Chondrocyte (in vitro differentiated cells): ENCODE data around the gene CWC27. TPM values are rescaled to one million over a fixed set of nuclear protein-coding genes. Genes with fewer than 3 reads are reported as not detected.
"Not testable (repeated sequence)": the region's sequence is repeated elsewhere in the genome, so short reads cannot be mapped to it uniquely, and the experiment has no call there.

ENCODE experiments used
- DNase-seq: peaks from one replicate; pipeline ENCODE4 v3.0.0; 2021; ENCODE audit warnings: mixed read lengths, low spot score
- H3K27ac Mint-ChIP-seq: one replicate; pipeline ENCODE4 v1.8.0; 2021; ENCODE audit warnings: mild to moderate bottlenecking, moderate library complexity, mixed read lengths; ENCODE audit not compliant: unreplicated experiment
- H3K27me3 Mint-ChIP-seq: 2 replicates; pipeline ENCODE4 v1.8.0; 2021; ENCODE audit warnings: low read depth, mixed read lengths
- H3K36me3 Mint-ChIP-seq: 2 replicates; pipeline ENCODE4 v1.8.0; 2021; ENCODE audit warnings: low read depth, mixed read lengths
- H3K4me1 Mint-ChIP-seq: 2 replicates; pipeline ENCODE4 v1.8.0; 2021; ENCODE audit warnings: low read depth, mild to moderate bottlenecking, mixed read lengths
- H3K4me3 Mint-ChIP-seq: one replicate; pipeline ENCODE4 v1.8.0; 2021; ENCODE audit warnings: mild to moderate bottlenecking, moderate library complexity, mixed read lengths; ENCODE audit not compliant: unreplicated experiment
- H3K9me3 Mint-ChIP-seq: 2 replicates; pipeline ENCODE4 v1.8.0; 2021; ENCODE audit warnings: low read depth, mixed read lengths
- CTCF ChIP-seq: fragments of 200-600 bp; sonication (generic); IDR thresholded peaks from 2 replicates; pipeline ENCODE4 v1.5.0; 2021; ENCODE audit warnings: antibody characterized with exemption, mild to moderate bottlenecking, moderate library complexity
- total RNA-seq: library from RNA; stranded (reverse); gene quantifications from 3 replicates; pipeline ENCODE4 v1.2.1, GENCODE V29; 2021

The CWC27 gene
- total RNA-seq, 1 donor from 2014 or later, result 19.5 TPM

GRCh38 chr5:64887910-64888309 is 119.2 kb downstream of the CWC27 start:
- H3K36me3 Mint-ChIP-seq, result no peaks in the 10 kb centered on the region
- peaks cover 2% of the 10 kb centered on the region for H3K4me1 Mint-ChIP-seq
- DNase-seq, result no peak
- TF ChIP-seq CTCF, result no peak
- no peak overlapping the region for H3K4me3 Mint-ChIP-seq
- H3K27ac Mint-ChIP-seq, result no peak overlapping the region
- H3K9me3 Mint-ChIP-seq, result no peaks in the 10 kb centered on the region
- no peaks in the 10 kb centered on the region for H3K27me3 Mint-ChIP-seq

GRCh38 chr5:64895748-64896147 is 127.0 kb downstream of the CWC27 start:
- Mint-ChIP-seq H3K9me3 (peaks cover 12% of the 10 kb centered on the region), H3K4me1 (peaks cover 6% of the 10 kb centered on the region), H3K27ac (no peak overlapping the region), H3K4me3 (no peak overlapping the region), H3K36me3 (peaks cover 6% of the 10 kb centered on the region), H3K27me3 (no peaks in the 10 kb centered on the region)
- TF ChIP-seq CTCF, result no peak
- no peak for DNase-seq

DNA sequence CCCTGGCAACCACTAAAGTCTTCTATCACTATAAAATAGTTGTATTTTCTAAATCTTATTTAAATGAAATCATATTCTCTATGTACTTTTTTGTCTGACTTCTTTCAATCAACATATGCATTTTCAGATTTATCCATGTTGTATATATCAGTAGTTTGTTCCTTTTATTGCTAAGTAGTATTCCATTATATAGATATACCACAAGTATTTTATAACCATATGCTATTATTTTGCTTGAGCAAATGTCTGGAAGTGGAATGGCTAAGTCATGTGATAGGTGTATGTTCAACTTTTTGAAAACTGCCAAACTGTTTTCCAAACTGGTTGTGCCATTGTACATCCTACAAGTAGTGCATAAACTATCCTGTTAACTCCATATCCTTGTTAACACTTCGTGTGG is 131.1 kb downstream of the CWC27 start:
- Mint-ChIP-seq H3K27ac (no peak overlapping the region), H3K36me3 (peaks cover 10% of the 10 kb centered on the region), H3K4me1 (no peaks in the 10 kb centered on the region), H3K9me3 (peaks cover 17% of the 10 kb centered on the region), H3K27me3 (no peaks in the 10 kb centered on the region), H3K4me3 (no peak overlapping the region)
- no peak for TF ChIP-seq CTCF
- no peak for DNase-seq

DNA sequence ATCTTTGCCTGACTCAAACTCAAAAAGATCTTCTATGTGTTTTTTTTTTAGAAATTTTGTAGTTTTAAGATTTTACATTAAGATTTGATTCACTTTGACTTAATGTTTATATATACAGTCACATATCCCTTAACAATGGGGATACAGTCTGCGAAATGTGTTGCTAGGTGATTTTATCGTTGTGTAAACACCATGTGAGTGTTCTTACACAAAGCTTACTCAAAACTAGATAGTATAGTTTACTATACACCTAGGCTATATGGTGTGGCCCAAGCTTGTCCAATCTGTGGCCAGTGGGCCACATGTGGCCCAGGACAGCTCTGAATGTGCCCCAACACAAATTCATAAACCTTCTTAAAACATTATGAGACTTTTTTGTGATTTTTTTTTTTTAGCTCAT is 131.9 kb downstream of the CWC27 start:
- H3K4me3 Mint-ChIP-seq, result no peak overlapping the region
- no peak for DNase-seq
- H3K27ac Mint-ChIP-seq, result no peak overlapping the region
- peaks cover 12% of the 10 kb centered on the region for H3K36me3 Mint-ChIP-seq
- TF ChIP-seq CTCF, result no peak
- H3K4me1 Mint-ChIP-seq, result no peaks in the 10 kb centered on the region
- H3K9me3 Mint-ChIP-seq, result peaks cover 17% of the 10 kb centered on the region
- H3K27me3 Mint-ChIP-seq, result no peaks in the 10 kb centered on the region

DNA sequence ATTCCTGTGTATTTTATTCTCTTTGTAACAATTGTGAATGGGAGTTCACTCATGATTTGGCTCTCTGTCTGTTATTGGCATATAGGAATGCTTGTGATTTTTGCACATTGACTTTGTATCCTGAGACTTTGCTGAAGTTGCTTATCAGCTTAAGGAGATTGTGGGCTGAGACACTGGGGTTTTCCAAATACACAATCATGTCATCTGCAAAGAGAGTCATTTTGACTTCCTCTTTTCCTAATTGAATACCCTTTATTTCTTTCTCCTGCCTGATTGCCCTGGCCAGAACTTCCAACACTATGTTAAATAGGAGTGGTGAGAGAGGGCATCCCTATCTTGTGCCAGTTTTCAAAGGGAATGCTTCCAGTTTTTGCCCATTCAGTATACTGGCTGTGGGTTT is 138.7 kb downstream of the CWC27 start:
- H3K9me3 Mint-ChIP-seq, result peaks cover 28% of the 10 kb centered on the region
- H3K27ac Mint-ChIP-seq, H3K4me3 Mint-ChIP-seq, DNase-seq, H3K27me3 Mint-ChIP-seq, H3K4me1 Mint-ChIP-seq: not testable (repeated sequence)
- peaks cover 19% of the 10 kb centered on the region for H3K36me3 Mint-ChIP-seq

DNA sequence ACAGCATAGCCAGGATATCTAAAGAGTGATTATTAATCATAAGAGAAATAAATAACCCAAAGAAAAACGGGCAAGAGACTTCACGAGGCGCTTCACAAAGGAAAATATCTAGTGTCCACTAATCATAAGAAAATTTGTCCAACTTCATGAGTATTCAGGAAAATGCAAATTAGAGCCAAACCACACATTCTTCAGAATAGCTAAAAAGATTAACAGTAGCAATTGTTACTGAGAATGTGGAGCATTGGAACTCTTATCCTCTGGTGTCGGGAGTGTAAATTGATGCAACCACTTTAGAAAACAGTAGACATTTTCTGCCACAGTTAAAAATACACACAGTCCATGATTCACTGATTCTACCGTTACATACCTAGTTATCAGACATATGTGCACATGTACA is 145.7 kb downstream of the CWC27 start:
- no peak for TF ChIP-seq CTCF
- no peak for DNase-seq
- Mint-ChIP-seq H3K9me3 (peaks cover 15% of the 10 kb centered on the region), H3K27me3 (no peaks in the 10 kb centered on the region), H3K27ac (no peak overlapping the region), H3K36me3 (peaks cover 6% of the 10 kb centered on the region), H3K4me3 (no peak overlapping the region), H3K4me1 (no peaks in the 10 kb centered on the region)
